ENCODE data around the gene MRNIP.

The MRNIP gene

DNA sequence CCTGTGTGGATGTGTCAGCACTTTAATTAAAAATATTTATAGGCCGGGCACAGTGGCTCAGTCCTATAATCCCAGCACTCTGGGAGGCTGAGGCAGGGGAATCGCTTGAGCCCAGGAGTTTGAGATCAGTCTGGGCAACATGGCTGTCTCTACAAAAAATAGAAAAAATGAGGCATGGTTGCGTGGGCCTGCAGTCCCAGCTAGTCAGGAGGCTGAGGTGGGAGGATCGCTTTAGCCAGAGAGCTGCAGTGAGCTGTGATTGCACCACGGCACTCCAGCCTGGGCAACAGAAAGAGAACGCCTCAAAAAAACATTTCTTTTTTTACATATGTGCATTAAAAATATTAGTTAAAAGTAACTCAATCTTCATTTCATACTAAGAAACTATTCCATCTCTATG lies 42.8 kb upstream of the MRNIP start:
- no peak for ATAC-seq
- TF ChIP-seq ARNTL (CRISPR knock-in tag; IDR thresholded peaks at IDR 0.05; ENCODE audit: borderline replicate concordance, low read depth) (no peak), ZNF8 (CRISPR knock-in tag; IDR thresholded peaks at IDR 0.05) (no peak), SNAI2 (CRISPR knock-in tag; IDR thresholded peaks at IDR 0.05) (no peak), ZFP30 (CRISPR knock-in tag; IDR thresholded peaks at IDR 0.05) (no peak), POU6F1 (CRISPR knock-in tag; IDR thresholded peaks at IDR 0.05; ENCODE audit: borderline replicate concordance, low read depth) (no peak), OSR1 (CRISPR knock-in tag; IDR thresholded peaks at IDR 0.05) (no peak), CSRNP3 (CRISPR knock-in tag; IDR thresholded peaks at IDR 0.05) (no peak), ZFP3 (CRISPR knock-in tag; IDR thresholded peaks at IDR 0.05) (no peak), CSDC2 (CRISPR knock-in tag; IDR thresholded peaks at IDR 0.05) (no peak), GLIS3 (CRISPR knock-in tag; IDR thresholded peaks at IDR 0.05) (no peak), ZNF565 (CRISPR knock-in tag; conservative IDR thresholded peaks at IDR 0.05; ENCODE audit: low read depth) (no peak), PPARA (CRISPR knock-in tag; IDR thresholded peaks at IDR 0.05; ENCODE audit: borderline replicate concordance) (no peak), ZNF70 (CRISPR knock-in tag; IDR thresholded peaks at IDR 0.05) (no peak), ESRRG (CRISPR knock-in tag; IDR thresholded peaks at IDR 0.05) (no peak), RARB (CRISPR knock-in tag; IDR thresholded peaks at IDR 0.05) (no peak), TSHZ2 (CRISPR knock-in tag; IDR thresholded peaks at IDR 0.05) (no peak), TCF4 (CRISPR knock-in tag; IDR thresholded peaks at IDR 0.05; ENCODE audit: borderline replicate concordance) (no peak), ISL1 (CRISPR knock-in tag; IDR thresholded peaks at IDR 0.05) (no peak)
- TF ChIP-seq, protein P1, sequence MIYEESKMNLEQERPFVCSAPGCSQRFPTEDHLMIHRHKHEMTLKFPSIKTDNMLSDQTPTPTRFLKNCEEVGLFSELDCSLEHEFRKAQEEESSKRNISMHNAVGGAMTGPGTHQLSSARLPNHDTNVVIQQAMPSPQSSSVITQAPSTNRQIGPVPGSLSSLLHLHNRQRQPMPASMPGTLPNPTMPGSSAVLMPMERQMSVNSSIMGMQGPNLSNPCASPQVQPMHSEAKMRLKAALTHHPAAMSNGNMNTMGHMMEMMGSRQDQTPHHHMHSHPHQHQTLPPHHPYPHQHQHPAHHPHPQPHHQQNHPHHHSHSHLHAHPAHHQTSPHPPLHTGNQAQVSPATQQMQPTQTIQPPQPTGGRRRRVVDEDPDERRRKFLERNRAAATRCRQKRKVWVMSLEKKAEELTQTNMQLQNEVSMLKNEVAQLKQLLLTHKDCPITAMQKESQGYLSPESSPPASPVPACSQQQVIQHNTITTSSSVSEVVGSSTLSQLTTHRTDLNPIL (CRISPR knock-in tag; IDR thresholded peaks at IDR 0.05; ENCODE audit: low read depth): no peak
- TF ChIP-seq, protein P2, sequence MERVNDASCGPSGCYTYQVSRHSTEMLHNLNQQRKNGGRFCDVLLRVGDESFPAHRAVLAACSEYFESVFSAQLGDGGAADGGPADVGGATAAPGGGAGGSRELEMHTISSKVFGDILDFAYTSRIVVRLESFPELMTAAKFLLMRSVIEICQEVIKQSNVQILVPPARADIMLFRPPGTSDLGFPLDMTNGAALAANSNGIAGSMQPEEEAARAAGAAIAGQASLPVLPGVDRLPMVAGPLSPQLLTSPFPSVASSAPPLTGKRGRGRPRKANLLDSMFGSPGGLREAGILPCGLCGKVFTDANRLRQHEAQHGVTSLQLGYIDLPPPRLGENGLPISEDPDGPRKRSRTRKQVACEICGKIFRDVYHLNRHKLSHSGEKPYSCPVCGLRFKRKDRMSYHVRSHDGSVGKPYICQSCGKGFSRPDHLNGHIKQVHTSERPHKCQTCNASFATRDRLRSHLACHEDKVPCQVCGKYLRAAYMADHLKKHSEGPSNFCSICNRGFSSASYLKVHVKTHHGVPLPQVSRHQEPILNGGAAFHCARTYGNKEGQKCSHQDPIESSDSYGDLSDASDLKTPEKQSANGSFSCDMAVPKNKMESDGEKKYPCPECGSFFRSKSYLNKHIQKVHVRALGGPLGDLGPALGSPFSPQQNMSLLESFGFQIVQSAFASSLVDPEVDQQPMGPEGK (CRISPR knock-in tag; IDR thresholded peaks at IDR 0.05; ENCODE audit: borderline replicate concordance): no peak

DNA sequence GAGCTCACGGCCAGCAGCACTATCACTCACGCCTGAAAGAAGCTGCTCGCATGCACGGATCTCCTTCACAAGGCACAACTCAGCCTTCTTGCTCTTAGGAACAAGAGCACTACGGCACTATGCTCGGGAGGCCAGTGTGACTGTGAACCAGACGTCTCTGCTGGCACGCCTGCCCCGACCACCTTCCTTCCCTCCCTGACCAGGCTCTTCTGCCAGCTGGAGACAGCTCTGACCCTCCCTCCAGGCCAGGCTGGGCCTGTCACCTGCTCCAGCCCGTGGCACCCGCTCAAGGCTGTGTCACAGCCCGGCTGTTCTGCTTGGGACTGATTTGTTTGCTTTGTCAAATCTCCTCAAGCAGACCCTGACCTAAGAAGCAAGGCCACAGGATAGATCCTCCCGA lies 42.1 kb upstream of the MRNIP start:
- no peak for ATAC-seq
- TF ChIP-seq RARB (CRISPR knock-in tag; IDR thresholded peaks at IDR 0.05): no peak
- no peak for TF ChIP-seq BACH2 (CRISPR knock-in tag; IDR thresholded peaks at IDR 0.05; ENCODE audit: borderline replicate concordance)
- TF ChIP-seq TOX (CRISPR knock-in tag; IDR thresholded peaks at IDR 0.05; ENCODE audit: borderline replicate concordance): no peak
- no peak for TF ChIP-seq PPARA (CRISPR knock-in tag; IDR thresholded peaks at IDR 0.05; ENCODE audit: borderline replicate concordance)
- no peak for TF ChIP-seq TSHZ2 (CRISPR knock-in tag; IDR thresholded peaks at IDR 0.05)
- no peak for TF ChIP-seq CSDC2 (CRISPR knock-in tag; IDR thresholded peaks at IDR 0.05)
- no peak for TF ChIP-seq TCF4 (CRISPR knock-in tag; IDR thresholded peaks at IDR 0.05; ENCODE audit: borderline replicate concordance)
- TF ChIP-seq, protein P1 (CRISPR knock-in tag; IDR thresholded peaks at IDR 0.05; ENCODE audit: low read depth): no peak
- TF ChIP-seq ISL1 (CRISPR knock-in tag; IDR thresholded peaks at IDR 0.05): no peak
- TF ChIP-seq ZFP30 (CRISPR knock-in tag; IDR thresholded peaks at IDR 0.05): no peak
- TF ChIP-seq CSRNP3 (CRISPR knock-in tag; IDR thresholded peaks at IDR 0.05): no peak
- no peak for TF ChIP-seq ZFP3 (CRISPR knock-in tag; IDR thresholded peaks at IDR 0.05)
- TF ChIP-seq ZNF565 (CRISPR knock-in tag; conservative IDR thresholded peaks at IDR 0.05; ENCODE audit: low read depth): no peak
- no peak for TF ChIP-seq ARNTL (CRISPR knock-in tag; IDR thresholded peaks at IDR 0.05; ENCODE audit: borderline replicate concordance, low read depth)
